ENCODE data around the gene KCNE3. TPM values are rescaled to one million over a fixed set of nuclear protein-coding genes. Genes with fewer than 3 reads are reported as not detected.

Gene KCNE3
- total RNA-seq, 1 donor from 2014 or later: 0.26 TPM

- Histone ChIP-seq H3K36me3 (ENCODE audit: control insufficient read depth, insufficient read depth, low read length) (no peaks in the 10 kb centered on the region), H3K4me3 (ENCODE audit: low read depth, low read length) (no peak overlapping the region), H3K27me3 (ENCODE audit: control insufficient read depth, insufficient read depth, low read length) (peaks cover 4% of the 10 kb centered on the region)
- FAIRE-seq (no peak), DNase-seq (ENCODE audit: low read depth) (no peak)
- TF ChIP-seq CTCF (IDR thresholded peaks at IDR 0.05; ENCODE audit: insufficient read depth, low read length, severe bottlenecking): no peak
Observed at GRCh38 chr11:74476536-74476935, 9.2 kb upstream of the KCNE3 start.

- Histone ChIP-seq H3K4me3 (ENCODE audit: low read depth, low read length) (no peak overlapping the region), H3K27me3 (ENCODE audit: control insufficient read depth, insufficient read depth, low read length) (peaks cover 4% of the 10 kb centered on the region), H3K36me3 (ENCODE audit: control insufficient read depth, insufficient read depth, low read length) (no peaks in the 10 kb centered on the region)
- no peak for FAIRE-seq
- no peak for TF ChIP-seq CTCF (IDR thresholded peaks at IDR 0.05; ENCODE audit: insufficient read depth, low read length, severe bottlenecking)
- DNase-seq (ENCODE audit: low read depth): no peak
Observed at GRCh38 chr11:74474316-74474715, 7.0 kb upstream of the KCNE3 start.

GRCh38 chr11:74473382-74474173 lies 6.2 kb upstream of the KCNE3 start:
- Histone ChIP-seq H3K27me3 (ENCODE audit: control insufficient read depth, insufficient read depth, low read length) (peaks cover 4% of the 10 kb centered on the region), H3K36me3 (ENCODE audit: control insufficient read depth, insufficient read depth, low read length) (no peaks in the 10 kb centered on the region), H3K4me3 (ENCODE audit: low read depth, low read length) (no peak overlapping the region)
- DNase-seq (ENCODE audit: low read depth) (no peak), FAIRE-seq (peak; percentile 55)
- no peak for TF ChIP-seq CTCF (IDR thresholded peaks at IDR 0.05; ENCODE audit: insufficient read depth, low read length, severe bottlenecking)

- peak; percentile 37 for DNase-seq (ENCODE audit: low read depth)
- peaks cover 11% of the 10 kb centered on the region for H3K27me3 ChIP-seq (ENCODE audit: control insufficient read depth, insufficient read depth, low read length)
- H3K4me3 ChIP-seq (ENCODE audit: low read depth, low read length): no peak overlapping the region
- no peak for FAIRE-seq
- H3K36me3 ChIP-seq (ENCODE audit: control insufficient read depth, insufficient read depth, low read length): no peaks in the 10 kb centered on the region
- no peak for TF ChIP-seq CTCF (IDR thresholded peaks at IDR 0.05; ENCODE audit: insufficient read depth, low read length, severe bottlenecking)
Observed at GRCh38 chr11:74471668-74472429, 4.5 kb upstream of the KCNE3 start.

GRCh38 chr11:74471037-74471436 lies 3.7 kb upstream of the KCNE3 start:
- TF ChIP-seq CTCF (IDR thresholded peaks at IDR 0.05; ENCODE audit: insufficient read depth, low read length, severe bottlenecking): no peak
- peaks cover 13% of the 10 kb centered on the region for H3K27me3 ChIP-seq (ENCODE audit: control insufficient read depth, insufficient read depth, low read length)
- no peaks in the 10 kb centered on the region for H3K36me3 ChIP-seq (ENCODE audit: control insufficient read depth, insufficient read depth, low read length)
- no peak for DNase-seq (ENCODE audit: low read depth)
- H3K4me3 ChIP-seq (ENCODE audit: low read depth, low read length): no peak overlapping the region
- no peak for FAIRE-seq

Measured in bronchial epithelial cell (primary cell).